BLaER1 (cell line): ENCODE data around the gene HMG20A.

Experiments
- H3K27ac ChIP-seq: shearing (Covaris generic); formaldehyde crosslinking; 2 replicates; pipeline ENCODE4 v1.8.1; 2022
- H3K27me3 ChIP-seq: shearing (Covaris generic); formaldehyde crosslinking; 2 replicates; pipeline ENCODE4 v1.8.1; 2022
- H3K36me3 ChIP-seq: shearing (Covaris generic); formaldehyde crosslinking; 2 replicates; pipeline ENCODE4 v1.8.1; 2022
- H3K4me1 ChIP-seq: shearing (Covaris generic); formaldehyde crosslinking; 2 replicates; pipeline ENCODE4 v1.8.1; 2022
- H3K4me2 ChIP-seq: shearing (Covaris generic); formaldehyde crosslinking; 2 replicates; pipeline ENCODE4 v1.8.1; 2022
- H3K4me3 ChIP-seq: shearing (Covaris generic); formaldehyde crosslinking; 2 replicates; pipeline ENCODE4 v1.8.1; 2022
- H3K9ac ChIP-seq: shearing (Covaris generic); formaldehyde crosslinking; 2 replicates; pipeline ENCODE4 v1.8.1; 2022
- H3K9me3 ChIP-seq: shearing (Covaris generic); formaldehyde crosslinking; 2 replicates; pipeline ENCODE4 v1.8.1; 2022
- H4K20me1 ChIP-seq: shearing (Covaris generic); formaldehyde crosslinking; 2 replicates; pipeline ENCODE4 v1.8.1; 2022
- Cebpa-rat ChIP-seq: shearing (Covaris generic); IDR thresholded peaks from 2 replicates; pipeline ENCODE4 v1.8.1; 2022

Gene HMG20A

DNA sequence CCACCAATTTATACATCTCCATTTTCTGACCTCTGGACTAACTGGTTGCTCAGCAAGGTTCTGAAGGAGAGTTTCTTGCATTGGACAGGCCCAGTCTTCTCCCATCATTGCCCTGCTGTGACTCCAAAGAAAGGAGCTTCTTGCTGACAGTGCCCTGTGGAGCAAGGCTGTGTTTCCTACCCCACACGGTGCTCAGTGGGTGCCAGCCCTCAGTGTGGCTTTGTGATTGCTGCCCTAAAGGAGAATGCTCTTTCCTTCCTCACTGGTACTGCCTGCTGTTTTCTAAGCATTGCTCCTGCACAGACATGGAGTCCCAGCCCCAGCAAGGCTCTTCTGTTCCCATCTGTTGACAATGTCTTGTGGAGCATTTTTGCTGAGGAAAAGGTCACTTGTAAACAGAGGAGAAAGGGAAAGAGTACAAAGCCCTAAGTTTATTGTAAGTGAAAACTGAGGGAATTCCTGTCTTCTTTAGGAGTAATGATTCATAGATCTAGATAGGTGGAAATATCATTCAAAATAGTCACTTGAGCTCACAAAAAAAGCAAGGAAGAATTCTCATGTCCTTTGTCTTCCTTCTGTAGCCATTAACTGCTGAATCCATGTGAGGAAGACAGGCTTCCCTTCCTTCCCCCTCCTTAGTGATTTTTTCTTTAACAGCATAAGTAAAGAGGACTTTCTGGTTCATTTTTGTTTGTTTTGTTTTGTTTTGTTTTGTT, 62.9 kb downstream of the HMG20A start:
- no peak overlapping the region for H3K9ac ChIP-seq
- H3K4me3 ChIP-seq, result no peak overlapping the region
- H3K4me1 ChIP-seq, result peaks cover 17% of the 10 kb centered on the region
- no peaks in the 10 kb centered on the region for H4K20me1 ChIP-seq
- TF ChIP-seq Cebpa-rat, result no peak
- no peaks in the 10 kb centered on the region for H3K27me3 ChIP-seq
- H3K4me2 ChIP-seq, result no peak overlapping the region
- H3K27ac ChIP-seq, result no peak overlapping the region
- peaks cover 81% of the 10 kb centered on the region for H3K36me3 ChIP-seq
- no peaks in the 10 kb centered on the region for H3K9me3 ChIP-seq

DNA sequence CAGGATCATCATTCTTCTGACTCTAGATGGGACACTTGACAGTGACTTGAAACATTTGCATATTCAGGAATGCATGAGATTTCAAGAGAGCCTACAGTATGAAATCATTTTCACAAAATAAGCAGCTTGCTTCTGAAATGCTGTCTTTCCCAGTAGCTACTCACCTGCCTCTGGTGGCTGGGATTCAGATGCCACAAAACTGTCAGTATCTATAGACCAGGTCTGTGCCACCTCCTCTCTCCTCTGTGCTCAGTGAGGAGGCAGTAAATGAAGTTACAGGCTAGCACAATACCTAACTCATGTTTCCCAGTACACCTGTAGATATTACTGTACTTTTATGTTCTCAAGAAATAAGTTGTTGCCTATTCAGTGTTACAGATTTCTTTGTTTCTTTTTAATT, 64.3 kb downstream of the HMG20A start:
- Histone ChIP-seq H3K4me1 (peaks cover 17% of the 10 kb centered on the region), H3K9ac (no peak overlapping the region), H3K36me3 (peaks cover 66% of the 10 kb centered on the region), H4K20me1 (no peaks in the 10 kb centered on the region), H3K27me3 (no peaks in the 10 kb centered on the region), H3K4me3 (no peak overlapping the region), H3K4me2 (no peak overlapping the region), H3K27ac (no peak overlapping the region), H3K9me3 (no peaks in the 10 kb centered on the region)
- TF ChIP-seq Cebpa-rat, result no peak

DNA sequence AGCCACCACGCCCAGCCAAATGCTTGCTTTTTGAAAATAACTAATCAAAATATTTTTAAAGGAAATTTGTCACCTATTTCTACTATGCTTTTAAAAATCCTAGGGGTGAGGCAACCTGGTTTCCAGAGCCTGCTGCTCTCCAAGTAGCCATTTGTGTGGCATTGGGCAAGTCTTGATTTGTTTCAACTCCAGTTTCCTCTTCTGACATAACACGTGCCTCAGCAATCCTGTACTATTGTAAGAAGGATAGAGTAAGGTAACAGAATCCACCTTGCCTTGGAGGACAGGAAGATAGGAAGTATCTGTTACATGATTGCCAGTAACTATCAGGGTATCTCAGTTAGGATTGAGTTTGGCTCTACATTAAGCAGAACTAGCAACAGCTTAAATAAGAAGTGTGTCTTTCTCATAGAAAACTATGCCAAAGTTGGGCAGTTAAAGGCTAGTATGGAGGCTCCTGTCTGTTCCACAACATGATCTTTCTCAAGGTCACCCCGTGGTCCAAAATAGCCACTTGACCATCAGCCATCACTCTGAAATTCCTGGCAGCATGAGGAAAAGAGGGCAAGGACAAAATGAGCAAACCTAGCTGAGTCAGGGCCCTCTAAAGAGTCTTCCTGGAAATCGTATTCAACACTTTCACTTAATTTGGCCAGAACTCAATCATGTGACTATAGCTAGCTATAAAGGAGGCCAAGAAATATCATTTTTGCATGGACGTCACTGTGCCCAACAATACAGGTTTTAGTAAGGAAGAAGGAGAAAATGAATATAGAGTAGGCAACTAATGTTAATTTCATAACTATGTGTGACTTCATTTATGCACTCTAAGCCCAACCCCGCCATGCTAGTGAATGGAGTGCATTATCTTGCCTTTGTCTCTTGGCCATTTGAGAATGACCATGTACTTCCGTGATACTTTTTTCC, 66.1 kb downstream of the HMG20A start:
- no peak overlapping the region for H3K4me3 ChIP-seq
- no peaks in the 10 kb centered on the region for H3K9me3 ChIP-seq
- TF ChIP-seq Cebpa-rat, result no peak
- H4K20me1 ChIP-seq, result no peaks in the 10 kb centered on the region
- no peak overlapping the region for H3K9ac ChIP-seq
- H3K4me1 ChIP-seq, result peaks cover 17% of the 10 kb centered on the region
- H3K4me2 ChIP-seq, result peak overlapping the region; percentile 61
- H3K27me3 ChIP-seq, result no peaks in the 10 kb centered on the region
- 0 out of 2 replicates have a peak overlapping the region, but pooled peaks have one; percentile 18 for H3K27ac ChIP-seq
- peaks cover 55% of the 10 kb centered on the region for H3K36me3 ChIP-seq

DNA sequence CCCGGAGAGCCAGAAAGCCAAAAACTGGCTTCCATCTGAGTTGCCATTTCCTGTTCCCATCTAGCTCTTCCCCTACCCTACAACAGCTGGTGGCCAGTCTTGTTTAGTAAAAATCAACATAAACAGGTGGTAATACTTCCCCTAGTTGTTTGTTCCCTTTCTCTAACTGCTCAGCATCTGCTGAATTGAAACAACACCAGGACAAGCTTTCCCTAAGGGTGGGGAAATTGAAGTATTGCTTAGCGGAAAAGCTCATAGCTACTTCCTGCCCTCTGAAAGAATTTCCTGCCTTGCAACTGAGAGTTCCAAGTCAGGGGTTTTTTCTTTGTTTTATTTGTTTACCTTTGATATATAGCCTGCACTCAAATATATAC, 66.8 kb downstream of the HMG20A start:
- no peaks in the 10 kb centered on the region for H3K27me3 ChIP-seq
- no peaks in the 10 kb centered on the region for H3K9me3 ChIP-seq
- H3K36me3 ChIP-seq, result peaks cover 50% of the 10 kb centered on the region
- no peak overlapping the region for H3K9ac ChIP-seq
- H3K4me1 ChIP-seq, result peaks cover 18% of the 10 kb centered on the region
- H3K4me3 ChIP-seq, result no peak overlapping the region
- H3K4me2 ChIP-seq, result peak overlapping the region; percentile 61
- no peaks in the 10 kb centered on the region for H4K20me1 ChIP-seq
- TF ChIP-seq Cebpa-rat, result no peak
- 0 out of 2 replicates have a peak overlapping the region, but pooled peaks have one; percentile 18 for H3K27ac ChIP-seq

DNA sequence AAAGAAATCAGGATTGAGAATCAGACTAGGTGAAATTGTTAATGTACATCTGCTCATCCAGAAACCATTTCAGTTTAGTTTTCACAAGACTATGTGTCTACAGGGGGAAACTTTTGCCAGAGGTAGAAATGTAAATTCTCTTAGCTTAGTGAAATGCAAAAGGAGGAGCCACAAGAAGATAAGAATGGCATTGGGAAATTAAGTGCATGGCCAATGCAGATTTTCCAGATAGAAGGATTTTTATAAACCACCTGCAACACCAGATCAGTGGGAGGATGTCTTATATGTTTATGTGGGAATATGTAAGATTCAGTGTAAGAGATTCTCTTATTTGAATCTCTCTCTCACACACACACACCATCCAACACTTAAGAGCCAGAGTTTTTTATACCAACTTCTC, 67.2 kb downstream of the HMG20A start:
- Histone ChIP-seq H3K9ac (no peak overlapping the region), H3K27ac (0 out of 2 replicates have a peak overlapping the region, but pooled peaks have one; percentile 18), H3K4me1 (peaks cover 22% of the 10 kb centered on the region), H3K9me3 (no peaks in the 10 kb centered on the region), H3K4me2 (no peak overlapping the region), H3K27me3 (no peaks in the 10 kb centered on the region), H4K20me1 (no peaks in the 10 kb centered on the region), H3K4me3 (no peak overlapping the region), H3K36me3 (peaks cover 45% of the 10 kb centered on the region)
- TF ChIP-seq Cebpa-rat, result no peak

DNA sequence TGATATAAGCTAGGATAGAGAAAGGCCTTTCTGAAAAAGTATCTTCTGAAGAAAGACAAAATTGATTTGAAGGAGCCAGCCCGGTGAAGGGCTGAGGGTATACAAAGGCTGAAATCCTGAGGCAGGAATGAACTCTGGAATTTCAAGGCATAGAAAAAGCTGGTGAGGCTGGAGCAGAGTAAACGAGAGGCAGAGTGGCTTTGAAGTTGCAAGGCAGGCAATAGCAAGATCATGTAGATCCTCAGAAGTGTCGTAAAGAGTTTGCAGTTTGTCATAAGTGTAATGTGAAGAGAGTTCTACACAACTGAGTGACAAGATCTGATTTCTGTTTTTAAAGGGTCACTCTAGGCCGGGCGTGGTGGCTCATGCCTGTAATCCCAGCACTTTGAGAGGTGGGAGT, 69.0 kb downstream of the HMG20A start:
- Histone ChIP-seq H3K4me2 (no peak overlapping the region), H3K27me3 (no peaks in the 10 kb centered on the region), H3K4me1 (peaks cover 32% of the 10 kb centered on the region), H3K9me3 (no peaks in the 10 kb centered on the region), H4K20me1 (no peaks in the 10 kb centered on the region), H3K9ac (no peak overlapping the region), H3K27ac (no peak overlapping the region), H3K36me3 (peaks cover 28% of the 10 kb centered on the region), H3K4me3 (no peak overlapping the region)
- no peak for TF ChIP-seq Cebpa-rat

DNA sequence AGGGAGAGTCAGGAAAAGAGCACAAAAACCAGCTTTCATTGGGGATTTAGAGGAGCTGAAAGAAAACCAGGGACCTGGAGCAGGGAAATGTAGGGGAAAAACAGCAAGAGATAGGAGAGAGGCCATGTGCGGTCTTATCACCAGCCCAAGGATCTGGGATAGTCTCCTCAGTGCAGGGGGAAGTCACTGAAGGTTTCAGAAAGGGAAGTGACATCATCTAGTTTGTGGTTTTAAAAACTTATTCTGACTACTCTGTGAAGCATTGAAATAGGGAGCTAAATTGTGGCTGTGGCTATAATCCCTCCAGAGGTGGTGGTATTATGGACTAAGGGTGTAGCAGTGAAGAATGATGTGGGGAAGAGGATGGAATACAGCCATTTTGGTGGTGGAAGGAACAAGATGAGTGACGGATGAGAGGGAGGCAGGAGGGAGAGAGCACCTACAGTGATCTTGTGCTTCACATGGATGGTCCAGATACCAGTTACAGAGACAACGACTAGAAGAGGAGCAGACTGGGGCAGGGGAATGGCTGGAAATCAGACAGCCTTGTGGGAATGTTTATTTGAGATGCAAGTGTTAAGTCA, 72.7 kb downstream of the HMG20A start:
- no peak overlapping the region for H3K9ac ChIP-seq
- peaks cover 41% of the 10 kb centered on the region for H3K4me1 ChIP-seq
- H4K20me1 ChIP-seq, result no peaks in the 10 kb centered on the region
- peaks cover 5% of the 10 kb centered on the region; the same call in 1 of the 2 replicates for H3K36me3 ChIP-seq
- no peaks in the 10 kb centered on the region for H3K27me3 ChIP-seq
- peak overlapping the region; percentile 8; the same call in 1 of the 2 replicates for H3K27ac ChIP-seq
- no peak overlapping the region for H3K4me3 ChIP-seq
- TF ChIP-seq Cebpa-rat, result no peak
- peak overlapping the region; percentile 64 for H3K4me2 ChIP-seq
- no peaks in the 10 kb centered on the region for H3K9me3 ChIP-seq

DNA sequence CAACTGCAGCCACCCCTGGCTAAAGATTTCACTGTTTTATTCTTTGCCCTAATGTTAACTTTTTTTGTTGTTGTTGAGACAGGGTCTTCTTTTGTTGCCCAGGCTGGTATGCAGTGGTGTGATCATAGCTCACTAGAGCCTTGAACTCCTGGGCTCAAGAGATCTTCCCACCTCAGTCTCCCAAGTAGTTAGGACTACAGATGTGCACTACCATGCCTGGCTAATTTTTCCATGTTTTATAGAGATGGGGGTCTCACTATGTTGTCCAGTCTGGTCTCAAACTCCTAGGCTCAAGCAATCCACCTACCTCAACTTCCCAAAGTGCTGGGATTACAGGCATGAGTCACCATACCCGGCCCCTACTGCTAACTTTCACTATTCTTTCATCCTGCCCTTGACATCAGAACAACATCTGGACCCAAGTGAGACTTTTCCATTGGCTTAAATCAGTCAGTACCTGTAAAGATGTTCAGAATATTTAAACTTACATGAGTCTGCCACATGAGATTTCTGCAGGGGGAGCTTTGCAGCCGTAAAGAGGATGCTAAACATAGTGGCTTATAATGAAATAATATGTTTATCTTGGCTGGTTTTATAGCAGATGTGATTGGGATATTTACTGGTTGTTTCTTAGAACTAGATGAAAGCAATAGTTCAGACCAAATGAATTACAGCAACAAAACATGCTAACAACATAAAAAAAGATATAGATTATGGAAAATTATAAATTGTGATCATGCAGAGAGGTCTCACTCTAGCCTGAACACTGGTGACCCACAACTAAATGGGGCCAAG, 73.6 kb downstream of the HMG20A start:
- TF ChIP-seq Cebpa-rat, result no peak

DNA sequence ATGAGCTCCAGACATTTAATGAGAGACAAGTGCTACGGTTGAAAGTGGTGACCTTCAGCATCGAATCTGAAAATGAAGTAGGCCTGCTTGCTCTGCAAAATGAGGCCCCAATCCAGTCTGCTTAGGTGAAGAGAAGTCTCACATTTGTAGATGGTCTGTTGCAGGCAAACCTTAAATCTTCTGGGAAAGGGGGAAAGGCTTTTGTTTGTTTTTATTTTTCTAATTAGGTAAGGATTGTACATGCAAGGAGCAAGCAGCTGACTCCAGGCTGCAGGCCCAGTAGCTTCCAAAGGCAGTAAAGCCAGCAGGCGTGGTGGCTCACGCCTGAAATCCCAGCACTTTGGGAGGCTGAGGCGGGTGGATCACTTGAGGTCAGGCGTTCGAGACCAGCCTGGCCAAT, 74.3 kb downstream of the HMG20A start:
- Histone ChIP-seq H3K4me1 (peaks cover 41% of the 10 kb centered on the region), H3K27ac (no peak overlapping the region), H3K27me3 (no peaks in the 10 kb centered on the region), H4K20me1 (no peaks in the 10 kb centered on the region), H3K9ac (no peak overlapping the region), H3K36me3 (peaks cover 5% of the 10 kb centered on the region; the same call in 1 of the 2 replicates), H3K4me3 (no peak overlapping the region), H3K4me2 (0 out of 2 replicates have a peak overlapping the region, but pooled peaks have one; percentile 55), H3K9me3 (no peaks in the 10 kb centered on the region)
- no peak for TF ChIP-seq Cebpa-rat

More for the DNA sequence above, 73.6 kb downstream of the HMG20A start:
- Histone ChIP-seq H3K9me3 (no peaks in the 10 kb centered on the region), H3K27me3 (no peaks in the 10 kb centered on the region), H3K36me3 (peaks cover 5% of the 10 kb centered on the region; the same call in 1 of the 2 replicates), H4K20me1 (no peaks in the 10 kb centered on the region), H3K27ac (no peak overlapping the region), H3K4me3 (no peak overlapping the region), H3K4me1 (peaks cover 41% of the 10 kb centered on the region), H3K4me2 (no peak overlapping the region), H3K9ac (no peak overlapping the region)
